Smooth muscle cell (in vitro differentiated cells): ENCODE data around the gene SPRR2B. TPM values are rescaled to one million over a fixed set of nuclear protein-coding genes. Genes with fewer than 3 reads are reported as not detected.
"Not testable (repeated sequence)": the region's sequence is repeated elsewhere in the genome, so short reads cannot be mapped to it uniquely, and the experiment has no call there.

Experiments
- DNase-seq: peaks from one replicate; lab custom pipeline; 2025; ENCODE audit not compliant: unreplicated experiment; lab: John Stamatoyannopoulos, UW
- H2AFZ ChIP-seq: fragments of 200-600 bp; sonication (generic); 2 replicates; pipeline ENCODE4 v1.6.0; 2016; ENCODE audit warnings: antibody characterized with exemption, low read depth, mild to moderate bottlenecking
- H3F3A ChIP-seq: fragments of 200-600 bp; sonication (generic); 2 replicates; pipeline ENCODE4 v1.6.0; 2017; ENCODE audit warnings: antibody characterized with exemption, low read depth
- H3K27ac ChIP-seq: fragments of 200-600 bp; sonication (generic); 2 replicates; pipeline ENCODE4 v1.5.1; 2016; ENCODE audit warnings: low read depth, mild to moderate bottlenecking
- H3K27me3 ChIP-seq: fragments of 200-600 bp; sonication (generic); 2 replicates; pipeline ENCODE4 v1.6.1; 2016; ENCODE audit warnings: low read depth, mild to moderate bottlenecking
- H3K36me3 ChIP-seq: fragments of 200-600 bp; sonication (generic); 2 replicates; pipeline ENCODE4 v1.5.1; 2016; ENCODE audit warnings: low read depth
- H3K4me1 ChIP-seq: fragments of 200-600 bp; sonication (generic); 2 replicates; pipeline ENCODE4 v1.5.1; 2016; ENCODE audit warnings: low read depth
- H3K4me2 ChIP-seq: fragments of 200-600 bp; sonication (generic); 2 replicates; pipeline ENCODE4 v1.6.0; 2016; ENCODE audit warnings: mild to moderate bottlenecking
- H3K4me3 ChIP-seq: fragments of 200-600 bp; sonication (generic); 2 replicates; pipeline ENCODE4 v1.5.1; 2016; ENCODE audit warnings: mild to moderate bottlenecking
- H3K79me2 ChIP-seq: fragments of 200-600 bp; sonication (generic); 2 replicates; pipeline ENCODE4 v1.6.0; 2016; ENCODE audit warnings: low read depth, mild to moderate bottlenecking
- H3K9ac ChIP-seq: fragments of 200-600 bp; sonication (generic); 2 replicates; pipeline ENCODE4 v1.6.0; 2016; ENCODE audit warnings: low read depth
- H3K9me3 ChIP-seq: fragments of 200-600 bp; sonication (generic); replicated peaks from 2 replicates; pipeline ENCODE4 v1.5.1; 2016; ENCODE audit warnings: low read depth
- H4K20me1 ChIP-seq: fragments of 200-600 bp; sonication (generic); 2 replicates; pipeline ENCODE4 v1.6.0; 2016; ENCODE audit warnings: low read depth
- WGBS: methylation state at CpG from one replicate; pipeline ENCODE4 v1.1.7; 2016; ENCODE audit warnings: low lambda C conversion rate; 5-methylcytosine and 5-hydroxymethylcytosine counted together
- polyA plus RNA-seq: library from polyadenylated mRNA; unstranded; fragments of >200 nt; fragmentation: Nextera tagmentation; extraction: Ambion mirVana; gene quantifications from 2 replicates; pipeline ENCODE4 v1.2.1, GENCODE V29; 2016
- total RNA-seq: library from RNA; depleted of rRNA; stranded (reverse); fragments of >200 nt; gene quantifications from 2 replicates; pipeline ENCODE4 v1.2.3, GENCODE V29; 2014
- TF ChIP-seq, protein P1 (sequence below): fragments of 200-600 bp; sonication (generic); IDR thresholded peaks from 2 replicates; pipeline ENCODE4 v1.5.1; 2017; ENCODE audit warnings: borderline replicate concordance, mild to moderate bottlenecking, antibody characterized with exemption; ENCODE audit not compliant: insufficient read depth, poor library complexity, severe bottlenecking

Gene SPRR2B
- total RNA-seq (not detected in 2 replicates), polyA plus RNA-seq (2.8 TPM in 1 of 2 replicates, not detected in the other)

- Histone ChIP-seq H3K4me1 (no peaks in the 10 kb centered on the region), H3K9ac (no peak within 1 kb of the TSS), H3F3A (no peaks in the 10 kb centered on the region), H4K20me1 (no peaks in the 10 kb centered on the region), H3K36me3 (no peaks in the 10 kb centered on the region), H3K27ac (no peak within 1 kb of the TSS), H3K79me2 (no peaks in the 10 kb centered on the region), H2AFZ (no peak within 1 kb of the TSS), H3K9me3 (no peaks in the 10 kb centered on the region), H3K27me3 (no peaks in the 10 kb centered on the region), H3K4me3 (no peak within 1 kb of the TSS), H3K4me2 (no peak within 1 kb of the TSS)
- no peak for DNase-seq
- TF ChIP-seq, protein P1, sequence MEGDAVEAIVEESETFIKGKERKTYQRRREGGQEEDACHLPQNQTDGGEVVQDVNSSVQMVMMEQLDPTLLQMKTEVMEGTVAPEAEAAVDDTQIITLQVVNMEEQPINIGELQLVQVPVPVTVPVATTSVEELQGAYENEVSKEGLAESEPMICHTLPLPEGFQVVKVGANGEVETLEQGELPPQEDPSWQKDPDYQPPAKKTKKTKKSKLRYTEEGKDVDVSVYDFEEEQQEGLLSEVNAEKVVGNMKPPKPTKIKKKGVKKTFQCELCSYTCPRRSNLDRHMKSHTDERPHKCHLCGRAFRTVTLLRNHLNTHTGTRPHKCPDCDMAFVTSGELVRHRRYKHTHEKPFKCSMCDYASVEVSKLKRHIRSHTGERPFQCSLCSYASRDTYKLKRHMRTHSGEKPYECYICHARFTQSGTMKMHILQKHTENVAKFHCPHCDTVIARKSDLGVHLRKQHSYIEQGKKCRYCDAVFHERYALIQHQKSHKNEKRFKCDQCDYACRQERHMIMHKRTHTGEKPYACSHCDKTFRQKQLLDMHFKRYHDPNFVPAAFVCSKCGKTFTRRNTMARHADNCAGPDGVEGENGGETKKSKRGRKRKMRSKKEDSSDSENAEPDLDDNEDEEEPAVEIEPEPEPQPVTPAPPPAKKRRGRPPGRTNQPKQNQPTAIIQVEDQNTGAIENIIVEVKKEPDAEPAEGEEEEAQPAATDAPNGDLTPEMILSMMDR: no peak
- 61% methylated on average over 2 of the region's 2 CpGs for WGBS
Observed at GRCh38 chr1:153071511-153071910, at the start of gene SPRR2B. SPRR2B (minus strand) TSS chr1:153071611; CDS start chr1:153070839, 772 bp downstream.

DNA sequence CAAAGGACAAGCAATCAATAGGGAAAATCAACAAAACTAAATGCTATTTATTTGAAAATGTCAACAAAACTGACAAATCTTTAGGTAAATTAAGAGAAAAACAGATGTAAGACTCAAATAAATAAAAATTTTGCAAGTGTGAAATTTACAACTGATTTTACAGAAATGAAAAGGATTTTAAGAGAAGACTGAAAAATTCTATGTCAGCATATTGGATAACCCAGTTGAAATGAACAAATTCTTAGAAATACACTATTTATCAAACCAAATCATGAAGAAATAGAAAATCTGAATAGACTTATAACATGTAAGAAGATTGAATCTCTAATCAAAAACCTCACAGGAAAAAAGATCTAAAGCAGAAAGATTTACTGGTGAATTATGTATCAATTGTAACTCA is 49.5 kb upstream of the SPRR2B start:
- no peak for DNase-seq
- TF ChIP-seq, protein P1: no peak
- Histone ChIP-seq H3K4me3 (no peak overlapping the region), H3K4me1 (no peaks in the 10 kb centered on the region), H3K9ac (no peak overlapping the region), H3K27ac (no peak overlapping the region), H2AFZ (no peak overlapping the region), H4K20me1 (no peaks in the 10 kb centered on the region), H3K79me2 (no peaks in the 10 kb centered on the region), H3K4me2 (no peak overlapping the region), H3K27me3 (no peaks in the 10 kb centered on the region), H3F3A (no peaks in the 10 kb centered on the region), H3K9me3 (no peaks in the 10 kb centered on the region), H3K36me3 (no peaks in the 10 kb centered on the region)

GRCh38 chr1:153119491-153119971 is 48.1 kb upstream of the SPRR2B start:
- Histone ChIP-seq H3K4me2 (no peak overlapping the region), H3K36me3 (no peaks in the 10 kb centered on the region), H3K9ac (no peak overlapping the region), H3F3A (no peaks in the 10 kb centered on the region), H3K9me3 (no peaks in the 10 kb centered on the region), H2AFZ (no peak overlapping the region), H4K20me1 (no peaks in the 10 kb centered on the region), H3K4me3 (no peak overlapping the region), H3K27ac (no peak overlapping the region), H3K27me3 (no peaks in the 10 kb centered on the region), H3K79me2 (no peaks in the 10 kb centered on the region), H3K4me1 (no peaks in the 10 kb centered on the region)
- DNase-seq: no peak
- TF ChIP-seq, protein P1: no peak
- 57% methylated on average over 3 of the region's 3 CpGs for WGBS

DNA sequence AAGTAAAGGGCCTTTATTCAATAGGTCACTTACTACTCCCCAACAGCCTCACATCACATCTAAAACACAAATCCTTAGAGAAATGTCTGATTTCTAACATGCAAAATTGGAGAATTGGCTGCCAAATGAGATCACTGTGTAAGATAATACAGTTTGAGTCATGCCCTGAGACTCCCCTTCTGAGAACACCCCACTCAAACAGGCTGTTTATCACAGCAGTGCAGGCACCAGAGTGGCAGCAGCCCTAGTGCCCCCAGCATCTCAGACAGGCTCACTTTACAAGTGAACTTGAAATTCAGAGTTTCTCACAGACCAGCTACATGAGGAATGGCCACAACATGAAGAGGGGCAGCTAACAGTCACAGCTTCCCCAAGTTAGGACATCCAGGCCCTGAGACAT is 43.9 kb upstream of the SPRR2B start:
- not testable (repeated sequence) for H2AFZ ChIP-seq, H4K20me1 ChIP-seq, H3K27ac ChIP-seq, H3K9me3 ChIP-seq, H3K4me2 ChIP-seq, H3K4me3 ChIP-seq, H3K27me3 ChIP-seq, H3K4me1 ChIP-seq, H3K36me3 ChIP-seq, H3F3A ChIP-seq, H3K9ac ChIP-seq, DNase-seq, H3K79me2 ChIP-seq
